ENCODE data around the gene TCEA3. TPM values are rescaled to one million over a fixed set of nuclear protein-coding genes. Genes with fewer than 3 reads are reported as not detected.
A peak's percentile ranks its signal among the peaks of the same experiment; 100 is the strongest.

TCEA3 gene
- polyA plus RNA-seq, 1 donor (not counting 4 experiments of a cell fraction or from before 2014, with no cell fraction given) = 0.38 TPM

DNA sequence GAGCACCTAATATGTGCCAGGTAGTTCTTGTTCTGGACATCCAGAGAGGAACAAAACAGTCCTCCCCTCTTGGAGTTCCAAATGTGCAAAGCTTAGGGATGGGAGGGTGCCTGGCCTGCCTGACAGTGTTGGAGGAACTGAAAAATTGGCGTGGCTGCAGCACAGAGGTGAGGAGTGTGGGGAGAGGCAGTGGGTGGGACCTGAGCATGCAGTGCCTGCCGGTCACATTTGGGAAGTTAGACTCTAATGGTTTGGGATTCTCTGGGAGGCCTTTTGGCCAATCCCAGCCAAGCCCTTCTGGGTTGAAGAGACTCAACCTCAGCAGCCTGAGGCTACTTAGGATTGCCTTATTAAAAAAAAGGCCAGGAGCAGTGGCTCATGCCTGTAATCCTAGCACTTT lies 2.3 kb upstream of the TCEA3 start:
- no peaks in the 10 kb centered on the region for H3K79me2 ChIP-seq (ENCODE audit: control insufficient read depth, insufficient read depth, low read length)
- FAIRE-seq = no peak

GRCh38 chr1:23425193-23425494 lies 596 bp upstream of the TCEA3 start:
- Histone ChIP-seq H3K27me3 (ENCODE audit: control insufficient read depth, extremely low read depth, insufficient read depth, low read length) (peaks cover 32% of the 10 kb centered on the region), H3K27ac (ENCODE audit: control insufficient read depth, insufficient read depth, low read length) (no peak overlapping the region), H3K9me3 (ENCODE audit: control insufficient read depth, low read depth, low read length) (no peaks in the 10 kb centered on the region), H3K4me3 (ENCODE audit: control insufficient read depth in 2 of 3, extremely low read depth in 1 of 3, insufficient read depth in 2 of 3, low read depth in 1 of 3, low read length in 3 of 3) (no peak overlapping the region), H3K4me1 (ENCODE audit: control insufficient read depth, extremely low read depth, insufficient read depth, low read length) (peaks cover 22% of the 10 kb centered on the region), H3K4me2 (ENCODE audit: control insufficient read depth, extremely low read depth, insufficient read depth, low read depth, low read length) (peak overlapping the region; percentile 67), H3K9me1 (ENCODE audit: control insufficient read depth, extremely low read depth, insufficient read depth, low read length) (no peaks in the 10 kb centered on the region), H2AFZ (ENCODE audit: control insufficient read depth, low read length) (peak overlapping the region; percentile 19), H3K36me3 (ENCODE audit: control insufficient read depth in 2 of 2, extremely low read depth in 1 of 2, insufficient read depth in 2 of 2, low read length in 2 of 2) (peaks cover 0 to 4% of the 10 kb centered on the region in 2 experiments), H3K9ac (ENCODE audit: control insufficient read depth, extremely low read depth, insufficient read depth, low read length) (no peak overlapping the region), H3K79me2 (ENCODE audit: control insufficient read depth, insufficient read depth, low read length) (no peaks in the 10 kb centered on the region), H4K20me1 (ENCODE audit: control insufficient read depth, extremely low read depth, insufficient read depth, low read length) (no peaks in the 10 kb centered on the region)
- FAIRE-seq (no peak), DNase-seq (ENCODE audit: low read depth, low spot score) (no peak)
- TF ChIP-seq, protein P1, sequence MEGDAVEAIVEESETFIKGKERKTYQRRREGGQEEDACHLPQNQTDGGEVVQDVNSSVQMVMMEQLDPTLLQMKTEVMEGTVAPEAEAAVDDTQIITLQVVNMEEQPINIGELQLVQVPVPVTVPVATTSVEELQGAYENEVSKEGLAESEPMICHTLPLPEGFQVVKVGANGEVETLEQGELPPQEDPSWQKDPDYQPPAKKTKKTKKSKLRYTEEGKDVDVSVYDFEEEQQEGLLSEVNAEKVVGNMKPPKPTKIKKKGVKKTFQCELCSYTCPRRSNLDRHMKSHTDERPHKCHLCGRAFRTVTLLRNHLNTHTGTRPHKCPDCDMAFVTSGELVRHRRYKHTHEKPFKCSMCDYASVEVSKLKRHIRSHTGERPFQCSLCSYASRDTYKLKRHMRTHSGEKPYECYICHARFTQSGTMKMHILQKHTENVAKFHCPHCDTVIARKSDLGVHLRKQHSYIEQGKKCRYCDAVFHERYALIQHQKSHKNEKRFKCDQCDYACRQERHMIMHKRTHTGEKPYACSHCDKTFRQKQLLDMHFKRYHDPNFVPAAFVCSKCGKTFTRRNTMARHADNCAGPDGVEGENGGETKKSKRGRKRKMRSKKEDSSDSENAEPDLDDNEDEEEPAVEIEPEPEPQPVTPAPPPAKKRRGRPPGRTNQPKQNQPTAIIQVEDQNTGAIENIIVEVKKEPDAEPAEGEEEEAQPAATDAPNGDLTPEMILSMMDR (optimal IDR thresholded peaks at IDR 0.05 in 1 of 3, IDR thresholded peaks at IDR 0.05 in 1 of 3, conservative IDR thresholded peaks at IDR 0.05 in 1 of 3; ENCODE audit: extremely low read depth in 1 of 3, insufficient read depth in 2 of 3, low read length in 3 of 3) = no peak
- peak; percentile 17 for TF ChIP-seq EZH2 (IDR thresholded peaks at IDR 0.05; ENCODE audit: low read length)
- dilution Hi-C loops (cut with MboI; ENCODE audit: extremely low pct_ligation_motif_present, low sequenced_read_pairs) = loop anchor here (10.0 kb wide), 1 partner anchor 90 kb away; no protein-coding TSS in a partner anchor

More for the DNA sequence above, 2.3 kb upstream of the TCEA3 start:
- H3K27ac ChIP-seq (ENCODE audit: control insufficient read depth, insufficient read depth, low read length) = no peak overlapping the region
- H3K9ac ChIP-seq (ENCODE audit: control insufficient read depth, extremely low read depth, insufficient read depth, low read length) = no peak overlapping the region
- no peak overlapping the region for H3K4me3 ChIP-seq (ENCODE audit: control insufficient read depth in 2 of 3, extremely low read depth in 1 of 3, insufficient read depth in 2 of 3, low read depth in 1 of 3, low read length in 3 of 3)
- peaks cover 0 to 11% of the 10 kb centered on the region in 2 experiments for H3K36me3 ChIP-seq (ENCODE audit: control insufficient read depth in 2 of 2, extremely low read depth in 1 of 2, insufficient read depth in 2 of 2, low read length in 2 of 2)
- H3K4me2 ChIP-seq (ENCODE audit: control insufficient read depth, extremely low read depth, insufficient read depth, low read depth, low read length) = no peak overlapping the region
- no peak overlapping the region for H2AFZ ChIP-seq (ENCODE audit: control insufficient read depth, low read length)
- H4K20me1 ChIP-seq (ENCODE audit: control insufficient read depth, extremely low read depth, insufficient read depth, low read length) = no peaks in the 10 kb centered on the region
- dilution Hi-C loops (cut with MboI; ENCODE audit: extremely low pct_ligation_motif_present, low sequenced_read_pairs) = loop anchor here (10.0 kb wide), 1 partner anchor 92 kb away; no protein-coding TSS in a partner anchor
- peaks cover 31% of the 10 kb centered on the region for H3K27me3 ChIP-seq (ENCODE audit: control insufficient read depth, extremely low read depth, insufficient read depth, low read length)
- TF ChIP-seq, protein P1 (optimal IDR thresholded peaks at IDR 0.05 in 1 of 3, IDR thresholded peaks at IDR 0.05 in 1 of 3, conservative IDR thresholded peaks at IDR 0.05 in 1 of 3; ENCODE audit: extremely low read depth in 1 of 3, insufficient read depth in 2 of 3, low read length in 3 of 3) = no peak
- no peak for TF ChIP-seq EZH2 (IDR thresholded peaks at IDR 0.05; ENCODE audit: low read length)
- H3K4me1 ChIP-seq (ENCODE audit: control insufficient read depth, extremely low read depth, insufficient read depth, low read length) = peaks cover 20% of the 10 kb centered on the region
- H3K9me1 ChIP-seq (ENCODE audit: control insufficient read depth, extremely low read depth, insufficient read depth, low read length) = no peaks in the 10 kb centered on the region
- no peak for DNase-seq (ENCODE audit: low read depth, low spot score)
- H3K9me3 ChIP-seq (ENCODE audit: control insufficient read depth, low read depth, low read length) = no peaks in the 10 kb centered on the region

All from keratinocyte (primary cell).